CD4-positive, alpha-beta T cell treated with Interleukin-4 for 4 hours (primary cell): ENCODE data around the gene SASH3.

ENCODE experiments used
- DNase-seq: peaks from one replicate; pipeline ENCODE4 v3.0.0-alpha.2; 2020

SASH3 gene

GRCh38 chrX:129785160-129785947 lies 5.6 kb downstream of the SASH3 start:
- DNase-seq: no peak

GRCh38 chrX:129786210-129786651 lies 6.5 kb downstream of the SASH3 start:
- no peak for DNase-seq

GRCh38 chrX:129787336-129788055 lies 7.7 kb downstream of the SASH3 start:
- DNase-seq: no peak

DNA sequence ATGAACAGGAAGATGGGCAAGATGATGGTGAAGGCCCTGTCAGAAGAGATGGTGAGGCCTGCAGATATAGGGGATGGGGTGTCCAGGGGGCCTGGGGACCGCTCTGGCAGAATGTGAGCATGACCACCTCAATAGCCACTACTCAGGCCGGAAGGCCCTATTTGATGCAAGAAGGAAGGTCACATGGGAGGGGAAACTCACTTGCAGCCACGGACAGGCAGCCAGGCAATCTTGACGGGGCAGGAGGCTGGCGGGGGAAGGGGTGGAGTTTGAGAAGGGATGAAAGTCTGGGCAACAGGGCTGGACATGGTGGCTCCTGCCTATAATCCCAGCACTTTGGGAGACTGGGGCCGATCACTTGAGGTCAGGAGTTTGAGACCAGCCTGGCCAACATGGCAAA lies 8.8 kb downstream of the SASH3 start:
- DNase-seq: no peak

DNA sequence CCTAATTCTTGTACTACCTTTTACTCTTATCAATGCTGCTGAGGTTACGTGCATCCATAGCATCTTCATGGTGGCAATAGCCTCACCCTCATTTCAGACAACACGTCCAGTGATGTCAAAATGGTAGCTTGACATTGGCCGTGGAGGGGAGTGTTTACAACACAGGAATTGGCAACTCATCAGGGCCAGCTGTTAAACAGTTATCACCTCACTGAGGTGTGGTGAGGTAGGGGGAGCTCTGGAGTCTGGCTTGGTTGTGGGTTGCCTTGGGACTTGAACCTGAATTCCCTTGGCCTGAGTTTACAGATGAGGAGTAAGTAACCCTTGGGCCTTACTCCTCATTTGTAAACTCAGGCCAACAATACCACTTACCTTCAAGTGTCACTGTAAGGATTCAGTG lies 10.4 kb downstream of the SASH3 start:
- no peak for DNase-seq

DNA sequence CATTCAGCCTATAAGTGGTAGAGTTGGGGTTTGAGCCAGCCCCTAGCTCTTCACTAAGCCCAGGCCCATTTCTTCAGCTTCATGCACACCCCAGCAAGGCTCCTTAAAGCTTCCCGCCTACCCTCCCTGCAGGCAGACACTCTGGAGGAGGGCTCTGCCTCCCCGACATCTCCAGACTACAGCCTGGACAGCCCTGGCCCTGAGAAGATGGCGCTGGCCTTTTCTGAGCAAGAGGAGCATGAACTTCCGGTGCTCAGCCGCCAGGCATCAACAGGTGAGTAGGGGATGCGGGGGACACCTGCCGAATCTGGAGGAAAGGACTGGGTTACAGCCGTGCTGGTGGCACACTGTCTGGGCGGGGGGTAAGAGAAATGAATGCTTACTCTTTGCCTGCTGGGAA lies 11.1 kb downstream of the SASH3 start:
- no peak for DNase-seq

GRCh38 chrX:129791336-129791735 lies 11.6 kb downstream of the SASH3 start:
- no peak for DNase-seq

DNA sequence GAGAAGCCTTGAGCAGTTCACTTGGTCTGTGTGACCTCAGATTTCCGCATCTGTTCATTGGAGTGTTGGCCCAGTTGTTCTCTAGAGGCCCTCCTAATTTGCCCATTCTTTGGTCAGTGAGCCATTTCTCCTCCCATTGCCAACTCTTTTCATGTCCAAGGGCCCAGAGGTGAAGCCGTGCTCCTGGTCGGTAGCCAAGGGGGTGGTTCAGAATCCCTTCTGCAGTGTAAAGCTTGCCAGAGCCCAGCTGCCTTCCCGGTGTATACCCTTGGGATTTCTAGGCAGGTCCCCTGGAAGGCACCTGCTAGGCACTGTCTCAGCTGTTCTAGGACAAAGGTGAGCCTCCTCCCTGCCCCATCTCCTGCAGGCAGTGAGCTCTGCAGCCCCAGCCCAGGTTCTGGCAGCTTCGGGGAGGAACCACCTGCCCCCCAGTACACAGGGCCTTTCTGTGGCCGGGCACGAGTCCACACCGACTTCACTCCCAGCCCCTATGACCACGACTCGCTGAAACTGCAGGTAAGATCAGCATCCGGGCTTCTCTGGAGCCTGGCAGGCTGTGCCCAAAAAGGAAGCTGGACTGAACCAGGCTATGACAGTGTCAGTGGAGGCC lies 12.3 kb downstream of the SASH3 start:
- DNase-seq: no peak

GRCh38 chrX:129792586-129793291 lies 13.0 kb downstream of the SASH3 start:
- no peak for DNase-seq

DNA sequence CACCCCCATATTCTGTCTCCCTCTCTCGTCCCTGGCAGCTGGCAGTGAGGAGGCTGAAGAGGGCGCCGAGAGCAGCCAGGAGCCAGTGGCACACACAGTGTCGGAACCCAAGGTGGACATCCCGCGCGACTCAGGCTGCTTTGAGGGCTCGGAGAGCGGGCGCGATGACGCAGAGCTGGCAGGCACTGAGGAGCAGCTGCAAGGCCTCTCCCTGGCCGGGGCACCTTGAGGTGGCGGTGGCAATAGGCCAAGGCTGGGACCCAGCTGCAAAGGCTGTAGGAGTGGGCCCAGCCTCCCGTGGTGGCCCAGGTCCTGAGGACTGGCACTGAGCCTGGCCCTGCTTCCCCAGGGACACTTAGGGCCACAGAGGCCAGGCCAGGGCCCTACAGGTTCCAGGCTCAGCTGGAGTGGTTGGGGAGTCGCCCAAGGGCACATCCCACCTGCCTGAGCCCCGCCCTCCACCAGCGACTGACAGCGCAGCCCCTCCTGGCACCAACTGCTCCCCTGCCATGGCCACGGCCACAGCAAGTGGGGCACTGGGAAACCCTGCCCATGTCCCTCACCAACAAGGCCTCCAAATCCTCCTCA lies 13.9 kb downstream of the SASH3 start:
- no peak for DNase-seq

GRCh38 chrX:129795584-129795983 lies 15.8 kb downstream of the SASH3 start:
- DNase-seq: no peak

DNA sequence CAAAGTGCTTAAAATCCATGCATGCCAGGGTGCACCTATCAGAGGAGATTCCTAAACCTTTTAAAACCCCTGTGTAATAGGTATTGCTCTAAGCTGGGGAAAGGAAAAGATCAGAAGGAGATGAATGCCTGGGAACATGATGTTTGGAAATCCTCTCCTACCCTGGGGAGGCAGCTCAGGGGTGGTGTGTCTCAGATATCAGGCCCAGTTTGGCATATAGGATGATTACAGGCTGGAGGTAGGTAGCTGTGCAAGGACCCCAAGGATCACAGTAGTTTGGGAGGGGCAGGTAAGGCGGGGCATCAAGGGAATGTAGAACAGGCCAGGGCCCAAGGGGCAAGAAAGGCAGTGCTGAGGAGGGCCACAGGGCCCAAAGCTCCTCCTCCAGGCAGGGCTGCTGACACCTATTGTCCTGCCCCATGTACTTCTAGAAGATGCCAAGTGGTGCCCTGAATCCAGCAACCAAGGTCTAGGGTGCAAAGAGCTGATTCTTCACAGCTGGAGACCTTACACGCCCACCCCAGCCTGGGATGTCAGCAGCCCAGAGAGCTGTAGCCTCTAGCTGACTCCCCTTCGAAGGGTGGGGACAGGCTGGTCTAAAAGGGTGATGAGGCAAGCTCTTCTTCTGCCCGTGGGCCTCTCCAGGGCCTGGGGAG lies 17.6 kb downstream of the SASH3 start:
- no peak for DNase-seq

- no peak for DNase-seq
These were observed 18.7 kb downstream of the SASH3 start for GRCh38 chrX:129798456-129798855.

GRCh38 chrX:129798888-129799287 lies 19.1 kb downstream of the SASH3 start:
- no peak for DNase-seq

DNA sequence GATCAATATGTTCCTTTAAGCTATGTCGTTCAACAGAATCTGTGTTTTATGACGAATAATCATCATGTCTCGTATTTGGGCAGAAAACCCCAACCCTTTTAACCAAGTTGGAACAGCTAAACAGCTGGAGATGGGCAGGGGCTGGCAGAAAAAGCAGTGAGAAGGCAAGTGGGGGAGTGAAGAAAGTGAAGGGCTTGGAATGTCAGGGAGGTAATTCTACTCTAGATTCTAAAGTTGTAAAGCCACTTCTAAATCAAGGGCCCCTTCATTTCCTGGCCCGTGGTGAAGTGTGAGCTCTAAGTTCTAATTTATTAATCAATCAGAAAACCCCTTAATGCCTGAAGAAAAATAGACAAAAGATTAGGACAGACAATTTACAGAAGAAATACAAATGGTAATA lies 20.4 kb downstream of the SASH3 start:
- no peak for DNase-seq

DNA sequence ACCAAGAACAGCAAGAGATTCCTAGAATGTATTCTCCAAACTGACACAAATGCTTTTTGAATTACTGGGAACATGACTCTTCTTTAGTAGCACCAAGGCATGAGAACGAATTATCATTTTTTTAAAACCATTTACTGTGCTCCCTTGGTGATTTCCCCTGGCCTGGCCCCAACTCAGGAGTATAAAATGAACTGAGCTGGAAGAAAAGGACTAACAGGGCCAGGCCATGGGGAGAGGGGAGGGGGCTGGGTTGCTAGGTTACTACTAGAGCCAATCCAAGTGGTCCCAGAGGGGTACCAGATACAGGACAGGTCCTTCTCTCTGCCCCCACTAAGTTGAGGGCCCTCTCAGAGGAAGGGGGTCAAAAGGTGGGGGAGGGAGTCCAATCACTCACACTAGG lies 23.1 kb downstream of the SASH3 start:
- no peak for DNase-seq

DNA sequence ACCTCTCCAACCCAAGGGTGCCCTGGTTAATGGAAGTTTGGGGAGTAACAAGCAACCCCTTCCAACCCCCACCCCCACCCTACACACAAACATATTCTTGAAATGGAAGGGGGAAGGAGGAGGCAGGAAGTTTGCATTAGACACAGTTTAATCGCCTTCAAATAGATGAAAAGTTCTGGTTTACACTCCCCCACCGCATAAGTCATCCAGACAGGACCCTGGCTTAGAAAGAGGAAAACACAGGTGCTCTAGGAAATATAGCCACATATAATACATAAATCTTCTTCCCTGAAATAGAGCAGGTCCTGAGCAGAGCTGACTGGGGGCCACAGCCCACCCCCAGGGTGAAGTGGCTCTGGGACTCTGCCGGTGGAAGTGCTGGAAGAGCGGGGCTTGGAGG lies 25.1 kb downstream of the SASH3 start:
- DNase-seq: no peak

GRCh38 chrX:129808158-129808828 lies 28.5 kb downstream of the SASH3 start:
- DNase-seq: no peak

DNA sequence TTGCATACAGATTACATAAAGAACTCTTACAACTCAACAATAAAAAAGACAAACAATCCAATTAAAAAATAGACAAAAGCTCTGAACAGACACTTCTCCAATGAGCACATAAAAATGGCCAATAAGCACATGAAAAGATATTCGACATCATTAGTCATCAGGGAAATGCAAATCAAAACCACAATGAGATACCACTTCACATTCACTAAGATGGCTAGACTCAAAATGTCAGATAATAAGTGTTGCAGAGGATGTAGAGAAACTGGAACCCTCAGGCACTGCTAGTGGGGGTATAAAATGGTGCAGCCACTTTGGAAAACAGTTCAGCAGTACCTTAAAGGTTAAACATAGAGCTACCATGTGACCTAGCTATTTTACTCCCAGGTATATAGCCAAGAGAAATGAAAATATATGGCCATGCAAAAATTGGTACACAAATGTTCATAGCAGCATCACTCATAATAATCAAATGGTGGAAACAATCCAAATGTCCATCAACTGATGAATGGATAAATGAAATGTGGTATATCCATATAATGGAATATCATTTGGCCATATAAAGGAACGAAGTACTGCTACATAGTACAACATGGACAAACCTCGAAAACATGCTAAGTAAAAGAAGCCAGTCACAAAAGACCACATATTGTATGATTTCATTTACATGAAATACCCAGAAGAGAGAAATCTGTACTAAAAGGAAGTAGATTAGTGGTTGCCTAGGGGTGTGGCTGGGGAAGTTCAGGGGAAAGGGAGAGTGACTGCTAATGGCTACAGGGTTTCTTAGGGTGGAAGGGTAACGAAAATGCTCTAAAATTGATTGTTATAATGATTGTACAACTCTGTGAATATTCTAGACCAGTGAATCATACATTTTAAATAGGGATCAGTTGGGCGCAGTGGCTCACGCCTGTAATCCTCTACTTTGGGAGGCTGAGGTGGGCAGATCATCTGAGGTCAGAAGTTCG lies 29.4 kb downstream of the SASH3 start:
- DNase-seq: peak; percentile 27

DNA sequence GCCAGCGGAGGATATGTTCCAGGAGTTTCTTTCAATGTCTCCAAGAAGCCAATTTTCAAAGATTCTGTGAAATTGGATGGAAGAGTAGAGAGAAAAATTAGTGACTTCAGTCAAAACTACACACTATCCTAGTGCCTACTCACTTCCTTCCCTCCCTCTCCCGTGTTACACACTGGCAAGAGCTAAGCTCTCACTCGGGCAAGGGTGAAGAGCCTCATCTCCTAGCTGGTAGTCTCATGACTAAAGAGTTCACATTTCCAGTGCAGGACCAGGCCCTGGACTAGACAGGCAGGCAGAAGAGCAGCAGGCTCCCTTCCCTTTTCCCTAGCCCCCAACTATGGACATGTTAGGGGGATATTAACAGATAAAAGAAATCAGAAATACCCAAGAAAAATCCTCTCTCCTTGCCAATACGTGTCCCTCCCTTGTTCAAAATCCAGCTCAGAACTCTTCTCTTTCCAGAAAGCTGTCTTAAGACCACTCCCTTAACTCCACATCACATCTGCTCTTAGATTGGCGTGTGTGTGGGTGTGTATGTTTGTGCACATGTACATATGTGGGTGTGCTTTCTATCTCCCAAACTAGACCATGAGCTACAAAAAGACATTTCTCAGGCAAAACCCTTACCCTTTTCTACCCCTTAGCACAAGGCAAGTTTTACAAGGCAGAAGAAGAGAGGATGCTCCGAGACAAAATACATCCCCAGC lies 34.1 kb downstream of the SASH3 start:
- no peak for DNase-seq
